Islet of Langerhans (tissue), 1 donor: Measurements from ENCODE around the gene SH3TC1.

ENCODE experiments used
- FAIRE-seq: peaks from one replicate; lab custom pipeline; 2011; peaks lifted over from hg19 to GRCh38; lab: Jason Lieb, UNC

SH3TC1 gene

DNA sequence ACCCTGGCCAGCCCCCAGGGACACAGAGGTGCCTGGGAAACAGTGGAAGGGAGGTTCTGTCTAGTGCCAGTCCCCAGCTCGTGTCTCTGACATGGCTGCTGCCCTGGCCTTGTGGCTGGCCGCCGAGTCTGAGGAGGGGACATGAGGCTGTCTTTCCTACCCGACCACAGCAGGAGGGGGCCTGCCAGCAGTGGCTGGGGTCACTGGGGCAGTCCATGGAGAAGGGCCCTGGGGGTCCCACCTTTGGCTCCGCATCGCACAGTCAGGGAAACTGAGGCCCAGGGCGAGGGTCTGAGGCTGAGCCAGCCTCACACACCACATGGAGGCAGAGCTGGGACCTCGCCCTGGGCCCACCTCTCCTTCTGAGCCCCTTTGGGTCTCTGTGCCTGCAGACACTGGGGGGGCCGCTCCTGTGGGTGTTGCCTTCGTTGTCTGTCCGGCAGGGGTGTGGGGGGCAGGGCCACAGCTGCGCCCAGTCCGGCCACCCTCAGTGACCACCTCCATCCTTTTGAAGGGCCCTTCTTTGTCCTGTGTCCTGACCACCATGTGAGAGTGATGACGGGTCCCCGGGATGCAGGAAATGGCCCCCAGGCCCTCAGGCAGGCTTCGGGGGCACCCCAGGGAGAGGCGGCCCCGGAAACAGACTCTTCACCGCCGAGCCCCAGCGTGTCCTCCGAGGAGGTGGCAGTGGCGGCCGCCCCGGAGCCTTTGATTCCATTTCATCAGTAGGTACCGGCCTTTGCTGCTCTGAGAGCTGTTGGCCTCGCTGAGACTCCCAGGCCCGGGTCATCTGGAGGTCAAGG lies 17.6 kb downstream of the SH3TC1 start:
- no peak for FAIRE-seq

GRCh38 chr4:8217246-8217511 lies 18.1 kb downstream of the SH3TC1 start:
- no peak for FAIRE-seq

GRCh38 chr4:8217871-8218270 lies 18.8 kb downstream of the SH3TC1 start:
- FAIRE-seq: no peak

DNA sequence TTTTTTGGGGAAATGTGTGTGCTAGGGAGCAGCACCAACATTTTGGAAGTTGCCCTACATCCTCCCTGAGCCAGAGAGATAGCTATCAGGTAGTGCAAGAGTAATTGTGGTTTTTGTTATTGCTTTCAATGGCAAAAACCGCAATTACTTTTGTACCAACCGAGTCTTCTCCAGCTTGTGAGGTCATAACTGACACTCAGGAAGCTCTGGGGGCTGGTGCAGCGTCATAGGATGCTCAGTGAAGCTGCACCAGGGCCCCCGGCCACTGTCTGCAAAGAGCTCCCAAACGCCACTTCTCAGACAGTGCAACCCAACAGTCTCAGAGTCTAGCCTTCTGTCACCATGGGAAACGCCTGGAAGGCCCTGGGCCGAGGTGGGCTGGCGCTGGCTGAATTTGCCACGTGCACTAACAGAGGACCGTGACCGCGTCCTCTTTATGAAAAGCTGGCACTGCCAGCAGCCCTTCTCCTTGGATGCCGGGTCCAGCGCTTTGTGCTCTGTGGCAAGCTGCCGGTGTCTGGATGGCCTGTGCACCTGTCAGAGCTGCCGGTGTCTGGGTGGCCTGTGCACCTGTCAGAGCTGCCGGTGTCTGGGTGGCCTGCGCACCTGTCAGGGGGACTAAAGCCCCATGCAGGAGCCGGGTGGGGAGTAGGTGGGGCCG lies 19.4 kb downstream of the SH3TC1 start:
- FAIRE-seq: no peak

- FAIRE-seq: no peak
These were observed 20.1 kb downstream of the SH3TC1 start for GRCh38 chr4:8219236-8219635.

DNA sequence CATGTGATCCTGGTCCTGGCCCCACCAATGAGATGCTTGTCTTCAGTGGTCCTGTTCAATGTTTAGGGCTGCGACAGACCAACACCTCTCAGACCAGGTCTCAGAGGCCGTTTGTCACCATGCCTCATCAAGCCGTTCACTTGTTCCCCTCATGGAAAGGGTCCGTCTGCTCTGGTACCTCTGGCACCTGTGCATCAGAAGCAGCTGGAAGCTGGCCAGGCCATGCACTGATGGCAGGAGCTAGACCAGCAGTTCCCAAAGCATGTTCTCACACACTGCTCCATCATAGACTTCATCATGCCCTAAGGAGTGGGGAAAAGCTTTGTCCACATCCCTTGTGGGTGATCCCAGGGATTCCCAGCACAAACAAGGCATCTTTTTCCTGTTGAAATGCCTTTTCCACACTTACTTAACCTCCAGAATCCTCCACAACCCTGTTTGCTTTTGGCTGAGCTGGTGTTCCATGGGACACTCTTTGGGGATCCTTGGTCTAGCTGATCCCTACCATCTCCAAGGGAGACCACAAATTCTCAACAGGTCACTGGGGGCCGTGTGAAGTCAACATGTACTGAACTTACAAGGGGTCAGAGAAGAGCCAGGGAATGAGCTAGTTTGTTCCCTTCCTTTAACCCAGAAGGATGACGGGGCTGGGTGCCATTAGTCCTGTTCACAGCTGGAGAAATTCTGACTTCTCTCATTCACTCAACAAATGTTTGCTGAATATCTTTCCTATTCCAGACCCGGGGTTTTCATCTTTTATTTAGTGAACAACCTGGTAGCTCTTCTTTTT lies 21.8 kb downstream of the SH3TC1 start:
- no peak for FAIRE-seq

GRCh38 chr4:8221476-8221875 lies 22.4 kb downstream of the SH3TC1 start:
- no peak for FAIRE-seq

DNA sequence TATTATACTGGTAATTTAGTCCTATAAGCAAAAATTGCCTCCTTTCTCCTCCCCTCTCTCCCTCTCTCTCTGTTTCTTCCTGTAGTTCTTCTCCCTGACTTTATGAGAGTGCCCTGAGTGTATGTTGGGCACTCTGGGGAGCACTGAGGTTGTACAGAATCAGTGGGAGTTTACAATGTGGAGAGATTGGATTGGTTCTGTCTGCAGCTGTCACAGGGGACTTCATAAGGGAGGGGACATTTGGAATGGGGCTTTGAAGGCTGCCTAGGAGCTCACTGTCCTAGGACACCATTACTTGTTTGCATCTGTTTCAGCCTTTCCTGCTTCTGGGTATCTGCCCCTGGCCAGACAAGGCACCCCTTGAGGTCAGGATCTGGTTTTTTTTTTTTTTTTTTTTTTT lies 22.9 kb downstream of the SH3TC1 start:
- no peak for FAIRE-seq

GRCh38 chr4:8222609-8223388 lies 23.7 kb downstream of the SH3TC1 start:
- no peak for FAIRE-seq

DNA sequence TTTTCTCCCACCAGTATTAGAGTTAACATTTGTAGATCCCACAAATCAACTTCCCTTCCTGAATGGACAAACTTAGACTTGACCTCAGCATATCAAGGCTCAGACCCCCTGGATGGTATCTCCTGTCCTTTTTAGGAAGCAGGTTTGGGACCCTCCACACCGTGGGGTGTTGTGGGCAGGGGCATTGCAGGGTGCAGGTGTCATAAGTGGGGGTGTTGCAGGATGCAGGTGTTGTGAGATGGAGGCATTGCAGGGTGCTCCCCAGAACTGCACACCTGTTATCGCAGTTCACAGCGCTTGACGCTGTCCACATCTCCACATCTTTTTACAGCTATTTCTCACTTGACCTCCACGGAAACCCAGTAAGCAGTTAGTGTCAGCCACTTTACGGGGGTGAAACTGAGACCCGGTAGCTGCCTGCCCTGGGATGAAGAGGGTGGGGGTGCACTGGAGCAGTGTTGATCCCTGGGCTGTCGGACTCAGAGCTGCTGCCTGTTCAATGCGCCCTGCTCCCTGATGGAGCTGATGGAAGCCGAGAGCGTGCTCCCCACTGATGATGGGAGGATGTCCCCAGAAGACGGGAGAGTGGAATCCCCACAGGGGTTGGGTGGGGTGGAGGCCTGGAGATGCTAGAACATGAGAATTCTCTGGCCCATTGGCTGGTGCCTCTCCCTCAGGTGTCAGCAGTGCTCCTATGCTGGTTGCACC lies 25.3 kb downstream of the SH3TC1 start:
- FAIRE-seq: no peak

GRCh38 chr4:8224975-8225625 lies 26.0 kb downstream of the SH3TC1 start:
- FAIRE-seq: no peak

DNA sequence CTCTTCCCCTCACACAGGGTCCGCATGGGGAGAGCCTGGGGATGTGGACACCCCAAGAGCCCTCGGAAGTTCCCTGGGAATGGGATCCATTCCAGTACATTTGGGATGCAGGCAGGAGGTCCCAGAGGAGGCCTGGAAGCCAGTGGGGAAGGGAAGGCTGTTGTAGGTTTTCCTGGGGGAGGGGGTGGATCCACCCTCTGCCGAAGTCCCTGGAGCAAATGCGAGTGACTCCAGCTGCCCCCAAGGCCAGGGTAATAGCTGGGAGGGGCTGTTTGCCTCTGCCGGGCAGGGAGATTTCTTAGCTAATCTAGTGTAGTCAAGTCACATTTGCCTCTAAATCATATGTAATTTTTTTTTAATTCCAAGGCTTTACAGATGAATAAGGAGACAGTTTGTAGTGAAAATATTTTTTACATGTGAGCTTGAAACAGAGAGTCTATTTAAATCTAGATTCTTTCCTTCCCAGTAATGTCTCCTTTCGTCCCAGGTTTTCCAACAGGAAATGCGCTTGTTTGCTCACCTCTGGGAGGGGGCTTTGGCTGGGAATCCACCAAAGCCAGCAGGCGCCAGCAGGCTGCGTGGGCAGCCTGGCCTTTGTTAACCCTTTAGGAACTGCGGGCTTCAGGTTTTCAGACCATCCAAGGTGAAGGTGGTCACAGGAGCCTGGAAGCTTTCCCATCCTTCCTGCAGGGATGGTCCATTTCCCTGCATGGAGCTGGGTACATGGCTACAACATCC lies 26.8 kb downstream of the SH3TC1 start:
- FAIRE-seq: no peak

DNA sequence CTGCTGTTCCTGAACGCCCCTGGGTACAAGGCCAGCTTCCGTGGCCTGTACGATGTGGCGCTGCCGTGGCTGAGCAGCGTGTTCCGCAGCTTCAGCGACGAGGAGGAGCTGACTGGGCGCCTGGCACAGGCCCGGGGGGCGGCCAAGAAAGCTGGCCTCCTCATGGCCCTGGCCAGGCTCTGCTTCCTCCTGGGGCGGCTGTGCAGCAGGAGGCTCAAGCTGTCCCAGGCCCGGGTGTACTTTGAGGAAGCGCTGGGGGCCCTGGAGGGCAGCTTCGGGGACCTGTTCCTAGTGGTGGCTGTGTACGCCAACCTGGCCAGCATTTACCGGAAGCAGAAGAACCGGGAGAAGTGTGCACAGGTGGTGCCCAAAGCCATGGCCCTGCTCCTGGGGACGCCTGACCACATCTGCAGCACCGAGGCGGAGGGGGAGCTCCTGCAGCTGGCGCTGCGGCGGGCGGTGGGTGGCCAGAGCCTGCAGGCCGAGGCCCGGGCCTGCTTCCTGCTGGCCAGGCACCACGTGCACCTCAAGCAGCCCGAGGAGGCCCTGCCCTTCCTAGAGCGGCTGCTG lies 28.2 kb downstream of the SH3TC1 start:
- no peak for FAIRE-seq

GRCh38 chr4:8227771-8228318 lies 28.8 kb downstream of the SH3TC1 start:
- FAIRE-seq: no peak

DNA sequence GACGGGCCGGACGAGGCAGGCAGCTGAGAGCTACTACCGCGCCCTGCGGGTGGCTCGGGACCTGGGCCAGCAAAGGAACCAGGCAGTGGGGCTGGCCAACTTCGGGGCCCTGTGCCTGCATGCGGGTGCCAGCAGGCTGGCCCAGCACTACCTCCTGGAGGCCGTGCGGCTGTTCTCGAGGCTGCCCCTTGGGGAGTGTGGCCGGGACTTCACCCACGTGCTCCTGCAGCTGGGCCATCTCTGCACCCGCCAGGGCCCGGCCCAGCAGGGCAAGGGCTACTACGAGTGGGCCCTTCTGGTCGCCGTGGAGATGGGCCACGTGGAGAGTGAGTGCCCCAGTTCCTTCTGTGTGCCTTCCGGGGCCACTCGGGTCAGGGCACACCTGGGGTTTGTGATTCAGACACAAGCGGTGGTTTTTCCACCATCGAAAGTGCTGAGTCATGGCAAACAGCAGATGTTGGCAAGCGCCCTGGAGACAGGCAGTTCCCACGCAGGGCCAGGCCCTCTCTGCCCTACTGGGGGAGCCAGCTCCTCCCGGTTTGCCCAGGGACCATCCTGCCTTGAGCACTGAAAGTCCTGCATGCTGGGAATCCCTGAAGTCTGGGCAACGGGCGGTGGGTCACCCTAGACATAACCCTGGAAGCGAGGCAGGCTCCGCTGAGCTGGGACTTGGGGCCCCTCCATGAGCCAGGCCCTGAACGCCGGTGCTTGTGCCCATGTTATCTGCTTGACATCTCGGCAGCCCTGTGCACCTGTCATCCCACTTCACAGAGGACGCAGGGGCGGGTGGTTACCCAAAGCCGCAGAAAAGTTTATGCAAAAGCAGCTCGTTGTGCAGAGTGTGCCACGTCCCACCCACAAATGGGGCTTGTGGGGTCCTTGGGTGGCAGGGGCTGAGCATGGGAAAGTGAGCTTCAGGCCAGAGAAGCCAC lies 29.5 kb downstream of the SH3TC1 start:
- FAIRE-seq: no peak

DNA sequence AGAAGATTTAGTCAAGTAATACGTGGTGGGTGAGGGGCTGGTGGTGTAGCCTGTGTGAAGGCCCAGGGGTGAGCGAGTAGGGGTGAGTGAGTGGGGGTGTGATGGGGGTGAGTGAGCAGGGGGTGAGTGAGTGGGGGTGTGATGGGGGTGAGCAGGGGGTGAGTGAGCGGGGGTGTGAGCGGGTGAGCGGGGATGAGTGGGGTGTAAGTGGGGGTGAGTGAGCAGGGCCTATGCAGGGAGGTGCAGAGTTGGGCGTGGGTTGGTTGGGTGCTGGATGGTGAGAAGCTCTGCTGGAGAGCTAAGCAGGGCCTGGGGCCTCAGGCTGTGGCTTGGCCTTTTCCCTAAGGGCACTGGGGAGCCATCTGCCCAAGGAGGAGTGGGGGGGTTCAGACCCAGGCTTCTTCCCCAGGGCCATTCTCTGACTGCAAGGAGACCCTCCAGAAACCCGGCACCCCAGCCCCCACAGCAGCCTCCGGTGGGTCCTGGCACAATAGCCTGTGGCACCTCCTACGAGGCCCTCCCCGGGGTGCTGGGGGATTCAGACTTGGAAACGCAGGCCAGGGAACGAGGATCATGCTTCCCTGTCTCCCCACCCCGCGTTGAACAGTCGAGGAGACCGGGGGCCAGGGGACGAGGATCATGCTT lies 30.4 kb downstream of the SH3TC1 start:
- no peak for FAIRE-seq

GRCh38 chr4:8230033-8230432 lies 30.9 kb downstream of the SH3TC1 start:
- FAIRE-seq: no peak

GRCh38 chr4:8230891-8231290 lies 31.8 kb downstream of the SH3TC1 start:
- FAIRE-seq: no peak
